Urothelium cell line (cell line): ENCODE data around the gene ABCB1.
"Not testable (repeated sequence)": the region's sequence is repeated elsewhere in the genome, so short reads cannot be mapped to it uniquely, and the experiment has no call there.

Experiments used
- DNase-seq: peaks from one replicate; pipeline ENCODE4 v3.0.0; 2011; ENCODE audit warnings: low spot score, mixed read lengths
- FAIRE-seq: peaks from 2 replicates; lab custom pipeline; 2011; peaks lifted over from hg19 to GRCh38; lab: Jason Lieb, UNC

The ABCB1 gene

DNA sequence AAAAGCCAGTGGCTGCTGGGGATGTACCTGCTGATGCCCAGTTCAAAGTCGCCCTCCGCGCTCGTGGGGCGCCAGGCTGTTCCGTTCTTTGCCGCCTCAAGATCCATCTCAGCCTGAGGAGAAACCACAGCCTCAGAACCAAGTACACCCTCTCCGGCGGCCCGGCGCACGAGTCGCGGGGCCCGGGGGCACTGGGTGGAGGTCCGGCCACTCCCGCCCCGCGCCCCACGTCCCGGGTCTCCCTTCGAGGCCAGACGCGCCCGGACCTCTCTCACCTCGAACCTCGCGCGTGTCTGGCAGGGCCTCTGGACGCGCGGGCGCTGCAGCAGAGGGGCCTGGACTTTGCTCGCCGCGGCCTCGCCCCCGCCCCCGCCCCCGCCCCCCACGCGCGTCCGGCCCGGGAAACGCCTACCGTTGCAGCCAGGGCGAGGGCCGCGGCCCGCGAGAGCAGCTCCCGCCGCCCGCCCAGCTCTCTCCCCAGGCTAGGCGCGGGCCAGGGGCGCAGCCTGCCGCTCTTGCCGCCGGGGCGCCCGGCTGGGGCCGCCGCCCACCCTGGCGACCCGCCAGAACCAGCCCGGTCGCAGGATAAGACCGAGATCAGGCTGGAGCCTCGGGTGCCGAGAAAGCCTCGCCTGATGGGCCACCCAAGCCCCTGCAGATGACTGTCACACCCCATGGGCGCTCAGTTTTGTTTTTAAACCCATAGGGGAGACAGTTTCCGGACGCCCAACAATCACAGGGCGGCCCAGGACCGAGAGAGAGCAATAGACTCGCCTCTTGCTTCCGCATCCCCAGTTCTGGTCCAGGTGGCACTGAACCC is 125.1 kb downstream of the ABCB1 start, which contains the start of gene ABCB4:
Gene ABCB4 (minus strand): TSS at position 322 of the 820 bp plus-strand sequence. CDS start 215 bp downstream, at position 107.
- FAIRE-seq: no peak
- DNase-seq: peak; percentile 66

DNA sequence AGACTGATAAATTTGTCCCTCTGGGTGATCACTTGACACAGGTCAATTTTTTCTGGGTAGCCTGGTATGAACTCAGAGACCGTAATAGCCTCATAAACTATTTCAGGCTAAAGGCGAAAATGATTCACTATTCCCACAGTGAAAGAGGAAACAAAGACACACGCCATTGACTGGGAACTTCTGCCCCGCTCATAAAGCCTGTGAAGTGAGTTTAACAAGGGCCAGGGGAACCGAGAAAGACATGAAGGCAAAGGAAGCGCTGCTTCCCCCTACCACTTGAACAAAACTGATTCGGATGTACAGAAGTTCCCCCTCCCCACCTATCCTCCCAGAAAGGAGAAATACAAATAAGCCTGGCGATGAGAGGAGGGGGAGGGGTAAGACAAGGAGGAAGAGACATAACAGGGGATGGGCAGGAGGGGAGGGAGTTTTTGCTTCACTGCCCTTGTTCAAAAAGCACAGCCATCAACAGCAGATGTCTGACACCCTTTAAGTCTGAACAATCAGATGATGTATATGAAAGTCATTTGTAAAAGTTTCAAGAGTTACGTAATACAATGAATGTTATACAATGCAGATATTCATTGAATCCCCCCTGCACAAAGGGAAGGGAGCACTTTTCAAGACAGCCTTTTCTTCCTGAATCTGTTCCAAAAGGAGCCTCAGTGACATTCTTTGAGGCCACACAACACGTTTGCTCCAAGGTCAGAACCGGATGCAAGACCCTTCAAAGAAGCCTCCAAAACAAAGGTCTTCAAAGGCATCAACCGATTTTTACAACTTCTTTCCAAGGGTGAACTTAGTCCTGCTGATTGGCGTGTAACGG is 125.9 kb downstream of the ABCB1 start:
- FAIRE-seq: peak; percentile 74
- DNase-seq: peak; percentile 49

DNA sequence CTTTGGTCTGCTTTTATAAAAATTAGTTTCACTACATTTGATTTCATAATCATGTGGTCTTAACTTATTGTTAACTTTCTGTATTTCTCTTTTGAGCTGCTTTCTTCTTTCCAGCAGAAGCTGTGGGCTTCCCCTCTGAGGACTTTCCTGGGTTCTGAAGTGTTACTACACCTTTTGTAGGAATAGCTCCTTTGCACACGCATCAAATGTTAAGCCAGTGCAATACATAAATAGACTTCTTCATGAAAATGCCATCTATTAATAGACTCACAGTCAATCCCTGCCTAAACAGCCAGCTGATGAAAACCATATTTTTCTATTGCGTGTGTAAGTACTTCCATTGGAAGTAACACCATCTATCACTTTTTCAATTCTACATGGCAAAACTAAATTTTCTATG is 126.7 kb downstream of the ABCB1 start:
- DNase-seq (no peak), FAIRE-seq (no peak)

DNA sequence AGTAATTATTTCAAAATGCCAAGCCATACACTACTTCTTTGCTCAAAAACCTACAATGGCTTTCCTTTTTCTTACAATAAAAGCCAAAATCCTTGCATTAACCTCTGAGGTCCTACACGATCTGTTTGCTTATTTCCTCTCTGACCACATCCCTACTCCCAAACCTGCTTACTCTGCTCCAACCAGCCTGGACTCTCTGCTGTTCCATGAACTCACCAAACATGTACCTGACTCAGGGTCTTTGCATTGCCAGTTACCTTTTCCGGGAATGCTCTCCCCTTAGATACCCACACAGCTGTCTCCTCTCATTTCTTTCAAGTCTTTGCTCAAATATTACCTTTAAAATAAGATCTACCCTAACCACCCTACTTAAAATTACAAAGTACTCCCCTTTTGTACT is 127.5 kb downstream of the ABCB1 start:
- DNase-seq: no peak

DNA sequence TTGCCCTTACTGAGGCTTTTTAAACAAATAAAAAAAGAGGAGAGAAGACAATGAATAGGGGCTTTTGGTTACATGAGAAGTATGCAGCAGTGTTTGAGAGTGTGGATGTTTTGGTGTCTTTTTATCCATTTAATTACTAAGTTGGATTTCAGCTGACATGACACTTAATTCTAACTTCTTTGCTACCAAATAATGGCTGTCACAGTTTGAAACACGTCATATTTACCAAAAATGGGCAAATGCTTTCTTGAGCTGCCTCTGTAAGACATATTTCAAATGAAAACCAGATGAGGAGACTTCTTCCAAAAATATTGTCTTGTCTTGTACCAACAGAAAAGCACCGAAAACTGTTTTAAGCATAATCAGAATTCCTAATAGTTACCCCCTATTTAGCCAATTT is 129.2 kb downstream of the ABCB1 start:
- no peak for DNase-seq
- FAIRE-seq: no peak

More for the DNA sequence above, 127.5 kb downstream of the ABCB1 start:
- FAIRE-seq: no peak

DNA sequence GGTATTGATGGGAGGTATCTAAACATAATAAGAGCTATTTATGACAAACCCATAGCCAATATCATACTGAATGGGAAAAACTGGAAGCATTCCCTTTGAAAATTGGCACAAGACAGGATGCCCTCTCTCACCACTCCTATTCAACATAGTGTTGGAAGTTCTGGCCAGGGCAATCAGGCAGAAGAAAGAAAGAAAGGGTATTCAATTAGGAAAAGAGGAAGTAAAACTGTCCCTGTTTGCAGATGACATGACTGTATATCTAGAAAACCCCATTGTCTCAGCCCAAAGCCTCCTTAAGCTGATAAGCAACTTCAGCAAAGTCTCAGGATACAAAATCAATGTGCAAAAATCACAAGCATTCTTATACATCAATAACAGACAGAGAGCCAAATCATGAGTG is 131.5 kb downstream of the ABCB1 start:
- not testable (repeated sequence) for FAIRE-seq, DNase-seq

DNA sequence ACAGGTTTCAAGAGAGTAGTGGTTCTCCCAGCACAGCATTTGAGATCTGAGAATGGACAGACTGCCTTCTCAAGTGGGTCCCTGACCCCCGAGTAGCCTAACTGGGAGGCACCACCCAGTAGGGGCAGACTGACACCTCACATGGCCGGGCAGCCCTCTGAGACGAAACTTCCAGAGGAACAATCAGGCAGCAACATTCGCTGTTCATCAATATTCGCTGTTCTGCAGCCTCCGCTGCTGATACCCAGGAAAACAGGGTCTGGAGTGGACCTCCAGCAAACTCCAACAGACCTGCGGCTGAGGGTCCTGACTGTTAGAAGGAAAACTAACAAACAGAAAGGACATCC is 135.2 kb downstream of the ABCB1 start:
- DNase-seq, FAIRE-seq: not testable (repeated sequence)

DNA sequence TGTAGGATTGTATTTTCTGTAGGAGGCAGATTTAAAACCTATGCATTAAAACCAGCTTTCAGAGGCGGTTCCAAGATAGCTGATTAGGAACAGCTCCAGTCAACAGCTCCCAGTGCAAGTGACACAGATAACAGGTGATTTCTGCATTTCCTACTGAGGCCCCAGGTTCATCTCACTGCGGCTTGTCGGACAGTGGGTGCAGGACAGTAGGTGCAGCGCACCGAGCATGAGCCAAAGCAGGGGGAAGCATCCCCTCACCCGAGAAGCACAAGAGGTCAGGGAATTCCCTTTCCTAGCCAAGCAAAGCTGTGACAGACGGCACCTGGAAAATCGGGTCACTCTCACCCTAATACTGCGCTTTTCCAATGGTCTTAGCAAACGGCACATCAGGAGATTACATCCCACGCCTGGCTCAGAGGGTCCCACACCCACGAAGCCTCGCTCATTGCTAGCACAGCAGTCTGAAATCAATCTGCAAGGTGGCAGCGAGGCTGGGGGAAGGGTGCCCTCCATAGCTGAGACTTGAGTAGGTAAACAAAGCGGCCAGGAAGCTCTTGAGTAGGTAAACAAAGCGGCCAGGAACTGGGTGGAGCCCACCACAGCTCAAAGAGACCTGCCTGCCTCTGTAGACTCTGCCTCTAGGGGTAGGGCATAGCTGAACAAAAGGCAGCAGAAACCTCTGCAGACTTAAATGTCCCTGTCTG is 135.7 kb downstream of the ABCB1 start:
- not testable (repeated sequence) for DNase-seq, FAIRE-seq

DNA sequence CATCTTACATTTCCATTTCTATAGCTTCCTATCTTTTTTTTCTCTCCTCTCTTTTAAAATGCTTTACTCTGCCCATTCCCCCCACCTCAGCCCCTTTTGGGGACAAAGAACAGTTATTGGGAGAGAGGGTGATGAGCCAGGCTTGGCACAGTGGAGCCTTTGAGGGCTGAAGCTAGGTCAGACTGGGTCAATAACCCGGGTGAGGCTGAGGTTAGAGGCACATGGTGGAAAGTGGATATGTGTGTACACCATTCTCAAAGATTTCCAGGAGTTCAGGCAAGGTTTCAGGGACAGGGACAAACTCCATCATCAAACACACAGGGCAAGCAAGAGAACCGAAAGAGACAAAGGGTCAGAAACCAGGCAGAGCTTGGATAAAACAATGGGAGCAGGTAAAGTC is 136.7 kb downstream of the ABCB1 start:
- DNase-seq (no peak), FAIRE-seq (no peak)

DNA sequence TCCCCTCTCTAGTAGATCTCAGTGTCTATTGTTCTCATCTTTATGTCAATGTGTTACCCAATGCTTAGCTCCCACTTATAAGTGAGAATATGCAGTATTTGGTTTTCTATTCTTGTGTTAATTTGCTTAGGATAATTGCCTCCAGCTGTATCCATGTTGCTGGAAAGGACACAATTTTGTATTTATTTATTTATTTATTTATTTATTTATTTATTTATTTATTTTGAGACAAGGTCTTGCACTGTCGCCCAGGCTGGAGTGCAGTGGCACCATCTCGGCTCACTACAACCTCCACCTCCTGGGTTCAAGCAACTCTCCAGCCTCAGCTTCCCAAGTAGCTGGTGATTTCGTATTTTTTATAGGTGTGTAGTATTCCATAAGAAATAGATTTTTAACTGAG is 140.2 kb downstream of the ABCB1 start:
- not testable (repeated sequence) for FAIRE-seq, DNase-seq

DNA sequence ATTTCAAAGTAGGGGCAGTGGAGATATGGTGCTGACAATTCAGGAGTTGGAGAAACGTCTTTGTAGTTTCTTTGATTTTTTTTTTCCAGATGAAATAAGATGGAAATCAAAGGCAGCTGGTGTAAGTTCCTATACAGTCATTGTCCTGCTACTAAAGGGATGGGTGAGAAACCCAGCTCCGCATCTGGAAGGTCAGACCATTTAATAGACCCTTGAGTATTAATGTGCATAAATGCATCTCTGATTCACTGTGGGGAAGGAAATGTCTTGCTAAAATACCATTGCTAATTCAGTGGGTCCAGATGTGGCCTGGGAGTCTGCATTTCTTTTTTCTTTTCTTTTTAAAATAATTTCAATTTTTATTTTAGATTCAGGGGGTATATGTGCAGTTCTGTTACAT is 140.7 kb downstream of the ABCB1 start:
- DNase-seq (no peak), FAIRE-seq (no peak)

DNA sequence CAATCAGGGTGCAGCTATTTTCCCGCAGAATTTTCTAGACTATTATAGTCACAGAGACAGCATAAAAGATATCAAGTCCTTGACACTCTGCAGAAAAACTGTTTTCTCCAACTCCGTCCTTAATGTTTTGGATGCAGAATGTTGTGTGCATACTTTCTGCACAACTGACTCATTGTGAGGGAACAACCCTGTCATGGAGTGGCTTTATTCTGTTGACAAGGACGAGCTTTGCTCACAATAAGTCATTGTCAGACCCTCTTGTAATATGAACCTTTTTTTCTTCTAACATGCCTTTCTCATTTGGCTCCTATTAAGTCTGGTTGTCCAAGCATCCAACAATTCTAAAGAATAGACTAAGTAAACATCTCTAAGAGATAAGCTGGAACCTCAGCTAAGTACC is 142.5 kb downstream of the ABCB1 start:
- no peak for DNase-seq
- FAIRE-seq: no peak

DNA sequence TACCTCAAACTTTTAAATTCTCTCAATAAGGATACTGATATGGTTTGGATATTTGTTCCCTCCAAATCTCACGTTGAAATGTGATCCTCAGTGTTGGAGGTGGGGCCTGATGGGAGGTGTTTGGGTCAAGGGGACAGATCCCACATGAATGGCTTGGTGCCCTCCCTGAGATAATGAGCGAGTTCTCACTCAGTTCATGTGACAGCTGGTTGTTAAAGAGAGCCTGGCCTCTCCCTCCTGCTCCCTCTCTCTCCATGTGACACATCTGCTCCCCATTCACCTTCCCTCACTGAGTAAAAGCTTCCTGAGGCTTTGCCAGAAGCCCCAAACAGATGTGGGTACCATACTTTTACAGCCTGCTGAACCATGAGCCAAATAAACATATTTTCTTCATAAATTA is 144.4 kb downstream of the ABCB1 start:
- no peak for DNase-seq
- no peak for FAIRE-seq
